A673 (cell line): ENCODE measurements around the gene SGCB. TPM values are rescaled to one million over a fixed set of nuclear protein-coding genes. Genes with fewer than 3 reads are reported as not detected.

Source experiments
- BruUV-seq: library from RNA; stranded (reverse); fragments of 400-500 nt; replicated peaks from 2 replicates; lab custom pipeline; 2021; lab: Mats Ljungman, UMichigan
- CTCF ChIA-PET: fragments of 300-600 bp; sonication (Branson Sonifier 250); formaldehyde crosslinking; loops from one replicate; lab custom pipeline; 2022; ENCODE audit warnings: antibody characterized with exemption; lab: Charles Lee
- POLR2A ChIA-PET: fragments of 300-600 bp; sonication (Branson Sonifier 250); formaldehyde crosslinking; loops from one replicate; lab custom pipeline; 2022; ENCODE audit warnings: antibody characterized with exemption; ENCODE audit not compliant: low non-redundant PET; lab: Charles Lee
- DNase-seq: peaks from one replicate; pipeline ENCODE4 v3.0.0-alpha.2; 2015; ENCODE audit warnings: low spot score
- H3K27ac ChIP-seq: fragments of 200-600 bp; sonication (generic); 2 replicates; pipeline ENCODE4 v1.5.1; 2016; ENCODE audit warnings: mixed run types, low read depth, mild to moderate bottlenecking, mixed read lengths, antibody characterized with exemption, low read length; ENCODE audit not compliant: poor library complexity, severe bottlenecking
- H3K27me3 ChIP-seq: fragments of 200-600 bp; sonication (generic); replicated peaks from 2 replicates; pipeline ENCODE4 v1.6.1; 2017; ENCODE audit warnings: mixed run types, low read depth, mild to moderate bottlenecking, mixed read lengths, antibody characterized with exemption, low read length; ENCODE audit not compliant: insufficient read depth, poor library complexity
- H3K36me3 ChIP-seq: fragments of 200-600 bp; sonication (generic); 2 replicates; pipeline ENCODE4 v1.6.1; 2016; ENCODE audit warnings: mixed run types, mild to moderate bottlenecking, mixed read lengths, antibody characterized with exemption, low read length; ENCODE audit not compliant: insufficient read depth, poor library complexity, severe bottlenecking
- H3K4me1 ChIP-seq: fragments of 200-600 bp; sonication (generic); 2 replicates; pipeline ENCODE4 v1.6.1; 2017; ENCODE audit warnings: mixed run types, mild to moderate bottlenecking, mixed read lengths, antibody characterized with exemption, low read length; ENCODE audit not compliant: insufficient read depth, poor library complexity, severe bottlenecking
- H3K4me3 ChIP-seq: fragments of 200-600 bp; sonication (generic); 2 replicates; pipeline ENCODE4 v1.5.1; 2016; ENCODE audit warnings: low read depth, mixed run types, mild to moderate bottlenecking, mixed read lengths, low read length; ENCODE audit not compliant: poor library complexity, severe bottlenecking
- H3K9me3 ChIP-seq: fragments of 200-600 bp; sonication (generic); 2 replicates; pipeline ENCODE4 v1.6.1; 2016; ENCODE audit warnings: mixed run types, low read depth, mild to moderate bottlenecking, mixed read lengths, antibody characterized with exemption, low read length; ENCODE audit not compliant: poor library complexity, severe bottlenecking
- CTCF ChIP-seq: fragments of 300-800, 200-600 bp; sonication (generic); conservative IDR thresholded peaks from 2 replicates; pipeline ENCODE4 v1.5.1; 2017; ENCODE audit warnings: low read depth, mild to moderate bottlenecking, antibody characterized with exemption, low read length, moderate library complexity, mixed read lengths
- EZH2 ChIP-seq: fragments of 200-600 bp; sonication (generic); IDR thresholded peaks from 2 replicates; pipeline ENCODE4 v1.6.1; 2017; ENCODE audit warnings: borderline replicate concordance, low read depth, mild to moderate bottlenecking, mixed read lengths, antibody characterized with exemption, low read length; ENCODE audit not compliant: poor library complexity, severe bottlenecking
- intact Hi-C: fragments of 100-400 bp; cut with micrococcal nuclease; formaldehyde crosslinking; loops from one replicate; pipeline ENCODE4 v1.10.0; 2022; ENCODE audit not compliant: unreplicated experiment
- total RNA-seq: library from RNA; stranded (reverse); gene quantifications from 2 replicates; pipeline ENCODE4 v1.2.3, GENCODE V29; 2021

The SGCB gene
- total RNA-seq, 1 experiment from 2014 or later = 38.6 TPM

- intact Hi-C loops = loop anchor here (10.0 kb wide), 1 partner anchor 53 kb away; no protein-coding TSS in a partner anchor
- H3K36me3 ChIP-seq = no peaks in the 10 kb centered on the region
- H3K9me3 ChIP-seq = no peaks in the 10 kb centered on the region
- H3K27me3 ChIP-seq = no peaks in the 10 kb centered on the region
- POLR2A ChIA-PET = no interaction called here
- BruUV-seq = no TSS peak
- CTCF ChIA-PET = no interaction called here
- no peaks in the 10 kb centered on the region for H3K4me1 ChIP-seq
- no peak for DNase-seq
- TF ChIP-seq CTCF (0 out of 2 replicates have a peak, but pooled peaks have one; percentile 7), EZH2 (no peak)
- no peak overlapping the region for H3K4me3 ChIP-seq
- no peak overlapping the region for H3K27ac ChIP-seq
Measured at GRCh38 chr4:51997647-51998046, 40.5 kb downstream of the SGCB start.

GRCh38 chr4:51995647-51996220 is 42.4 kb downstream of the SGCB start:
- H3K27me3 ChIP-seq = no peaks in the 10 kb centered on the region
- CTCF ChIA-PET = no interaction called here

More at GRCh38 chr4:51995647-51996220, 42.4 kb downstream of the SGCB start:
- POLR2A ChIA-PET = no interaction called here
- Histone ChIP-seq H3K36me3 (no peaks in the 10 kb centered on the region), H3K27ac (no peak overlapping the region), H3K4me1 (no peaks in the 10 kb centered on the region), H3K9me3 (no peaks in the 10 kb centered on the region), H3K4me3 (no peak overlapping the region)
- TF ChIP-seq CTCF = no peak
- no peak for TF ChIP-seq EZH2
- intact Hi-C loops = loop anchor here (10.0 kb wide), 1 partner anchor 51 kb away; no protein-coding TSS in a partner anchor
- DNase-seq = no peak
- no TSS peak for BruUV-seq

Other genes with a start within 250 kb of the SGCB start
- gene DCUN1D4, start 195.1 kb downstream of the SGCB start, total RNA-seq = 21.5 and 31.7 TPM in 2 replicates
- 0.26 TPM in 1 of 2 replicates, not detected in the other for gene LRRC66, start 17.9 kb downstream of the SGCB start, total RNA-seq
- gene SPATA18, start 13.0 kb upstream of the SGCB start, total RNA-seq = 0.71 and 0.92 TPM in 2 replicates